Fibroblast of lung (primary cell): ENCODE measurements around the gene FTO. TPM values are rescaled to one million over a fixed set of nuclear protein-coding genes. Genes with fewer than 3 reads are reported as not detected.

ENCODE experiments used
- DNase-seq, 2 donors: peaks; one replicate each; pipeline versions ENCODE4 v3.0.0 to v3.0.0-alpha.2; 2010; ENCODE audit warnings: low read depth in 2 of 2
- H2AFZ ChIP-seq: 2 replicates; pipeline ENCODE4 v1.5.1; 2012; ENCODE audit warnings: low read length, control low read depth, inconsistent platforms
- H3K27ac ChIP-seq: 2 replicates; pipeline ENCODE4 v1.5.1; 2011; ENCODE audit warnings: low read length, control low read depth; ENCODE audit not compliant: insufficient read depth
- H3K27me3 ChIP-seq: 2 replicates; pipeline ENCODE4 v1.5.1; 2011; ENCODE audit warnings: mild to moderate bottlenecking, low read length; ENCODE audit not compliant: control insufficient read depth, insufficient read depth
- H3K36me3 ChIP-seq: 2 replicates; pipeline ENCODE4 v1.5.1; 2011; ENCODE audit warnings: low read length; ENCODE audit not compliant: control insufficient read depth, insufficient read depth
- H3K4me1 ChIP-seq: 2 replicates; pipeline ENCODE4 v1.5.1; 2011; ENCODE audit warnings: low read length; ENCODE audit not compliant: control insufficient read depth, insufficient read depth; ENCODE audit errors: extremely low read depth
- H3K4me2 ChIP-seq: 2 replicates; pipeline ENCODE4 v1.5.1; 2011; ENCODE audit warnings: low read length, control low read depth; ENCODE audit not compliant: insufficient read depth; ENCODE audit errors: extremely low read depth
- H3K4me3 ChIP-seq, 4 experiments: fragments of 200-600 bp in 1 of 4; sonication (generic) in 1 of 4; replicated peaks in 1 of 4; 2 replicates each; pipeline ENCODE4 v1.5.1; 2011 to 2016; ENCODE audit warnings: low read length in 4 of 4, low read depth in 3 of 4, mild to moderate bottlenecking in 3 of 4, control low read depth in 2 of 4, inconsistent platforms in 1 of 4, mixed read lengths in 1 of 4; ENCODE audit not compliant: insufficient read depth in 1 of 4; ENCODE audit errors: control extremely low read depth in 1 of 4
- H3K79me2 ChIP-seq: 2 replicates; pipeline ENCODE4 v1.5.1; 2012; ENCODE audit warnings: mild to moderate bottlenecking, low read length, inconsistent platforms; ENCODE audit not compliant: control insufficient read depth, insufficient read depth
- H3K9ac ChIP-seq: 2 replicates; pipeline ENCODE4 v1.5.1; 2011; ENCODE audit warnings: mild to moderate bottlenecking, low read length, control low read depth; ENCODE audit not compliant: insufficient read depth
- H3K9me3 ChIP-seq: 2 replicates; pipeline ENCODE4 v1.5.1; 2012; ENCODE audit warnings: low read depth, low read length; ENCODE audit not compliant: control insufficient read depth, insufficient read depth
- H4K20me1 ChIP-seq: 2 replicates; pipeline ENCODE4 v1.5.1; 2011; ENCODE audit warnings: low read length; ENCODE audit not compliant: control insufficient read depth, insufficient read depth; ENCODE audit errors: extremely low read depth
- CTCF ChIP-seq, 2 donors: IDR thresholded peaks in 1 of 2; conservative IDR thresholded peaks in 1 of 2; 1 replicate in 1 of 2; 2 replicates in 1 of 2; pipeline ENCODE4 v1.5.1; 2011 to 2012; ENCODE audit warnings: low read length in 2 of 2, control low read depth in 1 of 2, inconsistent platforms in 1 of 2, low read depth in 1 of 2, mild to moderate bottlenecking in 1 of 2
- EZH2 ChIP-seq: IDR thresholded peaks from 2 replicates; pipeline ENCODE4 v1.5.1; 2012; ENCODE audit warnings: low read length, control low read depth, mild to moderate bottlenecking; ENCODE audit errors: missing control alignments
- polyA plus RNA-seq, 2 donors: library from polyadenylated mRNA; depleted of rRNA in 1 of 2; stranded (reverse) in 1 of 2; unstranded in 1 of 2; fragments of >200 nt; gene quantifications; 2 replicates each; pipeline ENCODE4 v1.2.1, GENCODE V29; 2011 to 2012; ENCODE audit warnings: missing spikeins in 1 of 2
- total RNA-seq: library from RNA; depleted of rRNA; stranded (reverse); fragments of >200 nt; gene quantifications from 2 replicates; pipeline ENCODE4 v1.2.1, GENCODE V29; 2014

The FTO gene
- total and polyA plus RNA-seq, 2 donors (not counting 1 experiment from before 2014, with no cell fraction given) = 61.1 to 97.6 TPM

GRCh38 chr16:53926209-53926608, 222.3 kb downstream of the FTO start:
- no peaks in the 10 kb centered on the region for H3K36me3 ChIP-seq
- H3K9ac ChIP-seq = no peak overlapping the region
- H3K27ac ChIP-seq = no peak overlapping the region
- H3K4me1 ChIP-seq = no peaks in the 10 kb centered on the region
- no peaks in the 10 kb centered on the region for H4K20me1 ChIP-seq
- no peaks in the 10 kb centered on the region for H3K9me3 ChIP-seq
- TF ChIP-seq EZH2 (no peak), CTCF (conservative IDR thresholded peaks at IDR 0.05 in 1 of 2, IDR thresholded peaks at IDR 0.05 in 1 of 2; ENCODE audit: low read depth in 1 of 2, low read length in 2 of 2) (no peak)
- no peaks in the 10 kb centered on the region for H3K27me3 ChIP-seq
- DNase-seq = no peak
- no peak overlapping the region for H2AFZ ChIP-seq
- H3K4me3 ChIP-seq = no peak overlapping the region
- H3K79me2 ChIP-seq = no peaks in the 10 kb centered on the region
- H3K4me2 ChIP-seq = no peak overlapping the region

- no peak overlapping the region for H3K9ac ChIP-seq
- no peaks in the 10 kb centered on the region for H3K4me1 ChIP-seq
- no peak for TF ChIP-seq CTCF (conservative IDR thresholded peaks at IDR 0.05 in 1 of 2, IDR thresholded peaks at IDR 0.05 in 1 of 2; ENCODE audit: low read depth in 1 of 2, low read length in 2 of 2)
- no peak for TF ChIP-seq EZH2
- H3K36me3 ChIP-seq = no peaks in the 10 kb centered on the region
- no peaks in the 10 kb centered on the region for H3K9me3 ChIP-seq
- DNase-seq = no peak
- H2AFZ ChIP-seq = no peak overlapping the region
- no peak overlapping the region for H3K4me3 ChIP-seq
- H4K20me1 ChIP-seq = no peaks in the 10 kb centered on the region
- H3K79me2 ChIP-seq = no peaks in the 10 kb centered on the region
- no peaks in the 10 kb centered on the region for H3K27me3 ChIP-seq
- no peak overlapping the region for H3K27ac ChIP-seq
- no peak overlapping the region for H3K4me2 ChIP-seq
Measured at GRCh38 chr16:53932975-53933374, 229.0 kb downstream of the FTO start.

- no peak for DNase-seq
Measured at GRCh38 chr16:53933407-53933806, 229.5 kb downstream of the FTO start.

More at GRCh38 chr16:53933407-53933806, 229.5 kb downstream of the FTO start:
- no peak overlapping the region for H2AFZ ChIP-seq
- H3K27ac ChIP-seq = no peak overlapping the region
- H3K9ac ChIP-seq = no peak overlapping the region
- no peaks in the 10 kb centered on the region for H3K4me1 ChIP-seq
- H3K4me2 ChIP-seq = no peak overlapping the region
- H3K9me3 ChIP-seq = no peaks in the 10 kb centered on the region
- H3K79me2 ChIP-seq = no peaks in the 10 kb centered on the region
- no peaks in the 10 kb centered on the region for H3K36me3 ChIP-seq
- TF ChIP-seq EZH2 (no peak), CTCF (conservative IDR thresholded peaks at IDR 0.05 in 1 of 2, IDR thresholded peaks at IDR 0.05 in 1 of 2; ENCODE audit: low read depth in 1 of 2, low read length in 2 of 2) (no peak)
- no peaks in the 10 kb centered on the region for H4K20me1 ChIP-seq
- no peaks in the 10 kb centered on the region for H3K27me3 ChIP-seq
- H3K4me3 ChIP-seq = no peak overlapping the region
